Epithelial cell of esophagus (primary cell): ENCODE measurements around the gene MAMDC4.
A peak's percentile ranks its signal among the peaks of the same experiment; 100 is the strongest.

Experiments used
- DNase-seq: peaks from one replicate; pipeline ENCODE4 v3.0.0; 2010; ENCODE audit warnings: low read depth
- H3K4me3 ChIP-seq: 2 replicates; pipeline ENCODE4 v1.5.1; 2011; ENCODE audit warnings: mild to moderate bottlenecking, low read length, control low read depth
- CTCF ChIP-seq: IDR thresholded peaks from 2 replicates; pipeline ENCODE4 v1.5.1; 2011; ENCODE audit warnings: low read depth, mild to moderate bottlenecking, low read length, control low read depth, inconsistent platforms; ENCODE audit not compliant: insufficient read depth; ENCODE audit errors: missing control alignments

Gene MAMDC4

GRCh38 chr9:136847088-136847825 lies 4.9 kb upstream of the MAMDC4 start:
- TF ChIP-seq CTCF = no peak
- H3K4me3 ChIP-seq = peak overlapping the region; percentile 97
- DNase-seq = peak; percentile 85

GRCh38 chr9:136847826-136848392 lies 4.2 kb upstream of the MAMDC4 start:
- peak overlapping the region; percentile 97 for H3K4me3 ChIP-seq
- TF ChIP-seq CTCF = no peak
- peak; percentile 89 for DNase-seq

GRCh38 chr9:136848393-136849037 lies 3.6 kb upstream of the MAMDC4 start:
- DNase-seq = peak; percentile 40
- no peak for TF ChIP-seq CTCF
- peak overlapping the region; percentile 97 for H3K4me3 ChIP-seq

- peak within 1 kb of the TSS; percentile 97 for H3K4me3 ChIP-seq
- no peak for TF ChIP-seq CTCF
- peak; percentile 100 for DNase-seq
Measured at GRCh38 chr9:136849038-136849959, 2.8 kb upstream of the MAMDC4 start, which contains the start of gene PHPT1. TSS of gene PHPT1 (plus strand) at chr9:136849409. CDS start at chr9:136849431, 22 bp downstream.

GRCh38 chr9:136849960-136850865 lies 1.9 kb upstream of the MAMDC4 start:
- peak overlapping the region; percentile 97 for H3K4me3 ChIP-seq
- DNase-seq = no peak
- TF ChIP-seq CTCF = no peak
